Measurements from ENCODE around the gene TSSK2.

- TF ChIP-seq CTCF (IDR thresholded peaks at IDR 0.05) = peak; percentile 37 to 76 (median 70)
- no peak for TF ChIP-seq POLR2A (IDR thresholded peaks at IDR 0.05)
- TF ChIP-seq POLR2AphosphoS5 (IDR thresholded peaks at IDR 0.05) = peak; percentile 48
Measured at GRCh38 chr22:19179497-19180048, 48.5 kb downstream of the TSSK2 start.
